Measurements from ENCODE around the gene LNX2.

DNA sequence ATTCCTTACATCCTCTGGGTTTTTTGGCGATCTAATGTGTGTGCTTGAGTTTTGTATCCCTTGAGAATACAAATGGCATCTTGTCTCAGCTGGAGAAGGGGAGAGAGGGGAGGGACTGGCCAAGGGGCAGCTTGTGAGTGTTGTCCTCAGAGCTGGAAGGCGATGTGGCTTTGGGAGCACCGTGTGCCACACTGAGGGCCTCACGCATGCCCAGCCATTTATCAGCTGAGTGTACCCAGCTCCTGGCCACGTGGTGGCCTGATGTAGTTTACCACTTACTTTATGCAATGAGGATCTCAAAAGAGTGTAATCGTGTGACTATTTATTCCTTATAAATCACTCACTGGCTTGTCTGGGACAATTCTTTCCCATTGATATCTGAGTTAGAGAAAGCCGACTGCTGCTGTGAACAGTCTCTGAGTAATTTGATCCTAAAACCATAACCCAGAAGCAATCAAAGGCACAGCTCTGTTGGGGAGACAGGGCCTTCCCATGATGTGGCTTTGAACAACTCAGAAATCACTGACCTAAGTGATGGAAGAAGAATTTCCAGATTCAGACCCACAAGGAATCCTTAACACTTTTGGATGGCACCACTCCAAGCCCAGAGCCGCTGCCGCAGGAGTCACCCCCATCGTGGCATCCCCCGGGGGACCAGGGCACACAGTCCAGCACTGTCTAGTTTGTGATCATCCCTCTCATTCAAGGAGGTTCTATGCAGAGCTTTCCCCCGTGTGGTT is 116.0 kb downstream of the LNX2 start:
- TF ChIP-seq, protein P1, sequence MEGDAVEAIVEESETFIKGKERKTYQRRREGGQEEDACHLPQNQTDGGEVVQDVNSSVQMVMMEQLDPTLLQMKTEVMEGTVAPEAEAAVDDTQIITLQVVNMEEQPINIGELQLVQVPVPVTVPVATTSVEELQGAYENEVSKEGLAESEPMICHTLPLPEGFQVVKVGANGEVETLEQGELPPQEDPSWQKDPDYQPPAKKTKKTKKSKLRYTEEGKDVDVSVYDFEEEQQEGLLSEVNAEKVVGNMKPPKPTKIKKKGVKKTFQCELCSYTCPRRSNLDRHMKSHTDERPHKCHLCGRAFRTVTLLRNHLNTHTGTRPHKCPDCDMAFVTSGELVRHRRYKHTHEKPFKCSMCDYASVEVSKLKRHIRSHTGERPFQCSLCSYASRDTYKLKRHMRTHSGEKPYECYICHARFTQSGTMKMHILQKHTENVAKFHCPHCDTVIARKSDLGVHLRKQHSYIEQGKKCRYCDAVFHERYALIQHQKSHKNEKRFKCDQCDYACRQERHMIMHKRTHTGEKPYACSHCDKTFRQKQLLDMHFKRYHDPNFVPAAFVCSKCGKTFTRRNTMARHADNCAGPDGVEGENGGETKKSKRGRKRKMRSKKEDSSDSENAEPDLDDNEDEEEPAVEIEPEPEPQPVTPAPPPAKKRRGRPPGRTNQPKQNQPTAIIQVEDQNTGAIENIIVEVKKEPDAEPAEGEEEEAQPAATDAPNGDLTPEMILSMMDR (IDR thresholded peaks at IDR 0.05), result no peak
- TF ChIP-seq EZH2phosphoT487 (IDR thresholded peaks at IDR 0.05) (no peak), EZH2 (IDR thresholded peaks at IDR 0.05) (no peak)

Measured in neural progenitor cell (in vitro differentiated cells).